Endothelial cell (in vitro differentiated cells): ENCODE results near the gene SNX5. TPM values are rescaled to one million over a fixed set of nuclear protein-coding genes. Genes with fewer than 3 reads are reported as not detected.

Experiments used
- DNase-seq: peaks from one replicate; pipeline ENCODE4 v3.0.0; 2021; ENCODE audit warnings: low spot score
- H3K27ac Mint-ChIP-seq: one replicate; pipeline ENCODE4 v1.8.0; 2021; ENCODE audit warnings: mixed read lengths, inconsistent platforms; ENCODE audit not compliant: unreplicated experiment
- H3K27me3 Mint-ChIP-seq: one replicate; pipeline ENCODE4 v1.8.0; 2021; ENCODE audit warnings: mild to moderate bottlenecking, moderate library complexity, mixed read lengths, inconsistent platforms; ENCODE audit not compliant: unreplicated experiment
- H3K36me3 Mint-ChIP-seq: one replicate; pipeline ENCODE4 v1.8.0; 2021; ENCODE audit warnings: mild to moderate bottlenecking, low read depth, mixed read lengths, inconsistent platforms; ENCODE audit not compliant: unreplicated experiment
- H3K4me1 Mint-ChIP-seq: one replicate; pipeline ENCODE4 v1.8.0; 2021; ENCODE audit warnings: mild to moderate bottlenecking, mixed read lengths, inconsistent platforms; ENCODE audit not compliant: unreplicated experiment
- H3K4me3 Mint-ChIP-seq: one replicate; pipeline ENCODE4 v1.8.0; 2021; ENCODE audit warnings: mild to moderate bottlenecking, mixed read lengths, inconsistent platforms; ENCODE audit not compliant: unreplicated experiment
- H3K9me3 Mint-ChIP-seq: one replicate; pipeline ENCODE4 v1.8.0; 2021; ENCODE audit warnings: mixed read lengths, inconsistent platforms; ENCODE audit not compliant: unreplicated experiment
- total RNA-seq: library from RNA; stranded (reverse); fragmentation: NEBNext Ultra II Directional; extraction: Animal tissue kit (Norgen Biotek cat#: 25700); gene quantifications from one replicate; pipeline ENCODE4 v1.2.1, GENCODE V29; 2021; ENCODE audit not compliant: unreplicated experiment
- TF ChIP-seq, protein P1 (sequence below): fragments of 200-600 bp; sonication (generic); IDR thresholded peaks from one replicate; pipeline ENCODE4 v1.5.0; 2021; ENCODE audit warnings: antibody characterized with exemption; ENCODE audit not compliant: unreplicated experiment

Gene SNX5
- total RNA-seq, 1 donor from 2014 or later, result 61.7 TPM

DNA sequence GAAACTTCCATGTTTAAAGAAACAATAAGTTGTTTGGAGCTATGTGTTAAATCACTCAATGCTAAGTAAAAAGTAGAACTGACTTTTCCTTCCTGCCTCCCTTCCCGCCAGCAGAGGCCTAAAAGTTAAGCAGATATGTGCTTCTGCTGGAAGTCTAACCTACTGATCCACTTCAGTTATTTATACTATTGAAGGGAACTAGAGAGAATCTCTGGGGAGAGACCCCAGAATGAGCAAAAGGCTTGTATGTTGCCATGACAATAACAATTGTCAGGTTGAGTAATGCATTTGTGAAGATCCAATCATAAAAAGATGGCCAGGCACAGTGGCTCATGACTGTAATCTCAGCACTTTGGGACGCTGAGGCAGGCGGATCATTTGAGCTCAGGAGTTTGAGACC lies 25.0 kb upstream of the SNX5 start:
- H3K36me3 Mint-ChIP-seq, result no peaks in the 10 kb centered on the region
- H3K27ac Mint-ChIP-seq, result peak overlapping the region; percentile 24

DNA sequence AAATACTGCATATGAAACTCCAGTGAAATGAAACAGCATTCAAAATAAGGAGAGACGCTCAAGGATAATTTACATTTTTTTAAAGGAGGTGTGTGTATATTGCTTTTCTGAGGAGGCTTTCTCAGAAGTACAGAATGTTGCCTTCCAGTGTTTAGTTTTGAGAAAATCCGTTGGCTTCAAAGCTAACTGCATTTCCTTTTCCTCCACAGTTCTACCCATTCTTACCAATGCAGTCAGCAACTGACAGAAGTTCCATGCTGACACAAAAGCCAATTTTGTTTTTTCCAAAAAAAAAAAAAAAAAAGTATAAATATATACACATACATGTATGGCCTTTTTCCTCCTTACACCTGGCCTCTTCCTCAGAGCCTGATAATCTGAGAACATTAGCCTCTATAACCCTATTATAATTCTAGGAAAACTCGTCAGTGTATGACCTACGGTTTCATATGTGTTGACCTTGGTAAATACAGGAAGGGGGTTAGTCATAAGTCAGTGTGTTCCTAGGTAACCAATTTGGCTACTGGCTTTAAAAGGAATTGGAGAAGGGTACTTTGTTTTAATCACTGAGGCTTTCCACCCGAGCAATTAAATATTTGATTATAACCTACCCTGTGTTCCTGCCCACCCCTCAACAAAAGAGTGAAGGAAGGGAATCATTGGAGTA lies 24.4 kb upstream of the SNX5 start:
- DNase-seq, result no peak
- H3K4me3 Mint-ChIP-seq, result no peak overlapping the region
- H3K36me3 Mint-ChIP-seq, result no peaks in the 10 kb centered on the region
- TF ChIP-seq, protein P1, sequence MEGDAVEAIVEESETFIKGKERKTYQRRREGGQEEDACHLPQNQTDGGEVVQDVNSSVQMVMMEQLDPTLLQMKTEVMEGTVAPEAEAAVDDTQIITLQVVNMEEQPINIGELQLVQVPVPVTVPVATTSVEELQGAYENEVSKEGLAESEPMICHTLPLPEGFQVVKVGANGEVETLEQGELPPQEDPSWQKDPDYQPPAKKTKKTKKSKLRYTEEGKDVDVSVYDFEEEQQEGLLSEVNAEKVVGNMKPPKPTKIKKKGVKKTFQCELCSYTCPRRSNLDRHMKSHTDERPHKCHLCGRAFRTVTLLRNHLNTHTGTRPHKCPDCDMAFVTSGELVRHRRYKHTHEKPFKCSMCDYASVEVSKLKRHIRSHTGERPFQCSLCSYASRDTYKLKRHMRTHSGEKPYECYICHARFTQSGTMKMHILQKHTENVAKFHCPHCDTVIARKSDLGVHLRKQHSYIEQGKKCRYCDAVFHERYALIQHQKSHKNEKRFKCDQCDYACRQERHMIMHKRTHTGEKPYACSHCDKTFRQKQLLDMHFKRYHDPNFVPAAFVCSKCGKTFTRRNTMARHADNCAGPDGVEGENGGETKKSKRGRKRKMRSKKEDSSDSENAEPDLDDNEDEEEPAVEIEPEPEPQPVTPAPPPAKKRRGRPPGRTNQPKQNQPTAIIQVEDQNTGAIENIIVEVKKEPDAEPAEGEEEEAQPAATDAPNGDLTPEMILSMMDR, result no peak
- H3K27ac Mint-ChIP-seq, result peak overlapping the region; percentile 72
- no peaks in the 10 kb centered on the region for H3K27me3 Mint-ChIP-seq
- H3K9me3 Mint-ChIP-seq, result no peaks in the 10 kb centered on the region
- peaks cover 14% of the 10 kb centered on the region for H3K4me1 Mint-ChIP-seq

More for the DNA sequence above, 25.0 kb upstream of the SNX5 start:
- Mint-ChIP-seq H3K9me3 (no peaks in the 10 kb centered on the region), H3K4me3 (no peak overlapping the region), H3K4me1 (peaks cover 18% of the 10 kb centered on the region), H3K27me3 (no peaks in the 10 kb centered on the region)
- no peak for DNase-seq
- TF ChIP-seq, protein P1, result no peak

DNA sequence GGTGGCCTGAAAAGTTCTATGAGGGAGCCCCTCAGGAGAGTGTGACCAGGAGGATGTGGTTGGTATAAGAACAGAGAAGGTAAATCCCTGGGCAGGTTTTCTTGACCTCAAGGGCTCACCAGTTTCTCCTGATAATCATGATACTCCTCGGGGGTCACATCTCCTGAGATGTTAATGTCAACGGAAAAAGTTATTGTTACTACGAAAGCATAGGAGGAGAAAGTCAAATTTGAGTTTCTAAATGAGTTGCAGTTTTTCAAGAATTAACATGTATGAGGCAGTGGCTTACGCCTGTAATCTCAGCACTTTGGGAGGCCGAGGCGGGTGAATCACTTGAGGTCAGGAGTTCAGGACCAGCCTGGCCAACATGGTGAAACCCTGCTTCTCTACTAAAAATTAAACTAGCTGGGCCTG lies 23.6 kb upstream of the SNX5 start:
- no peaks in the 10 kb centered on the region for H3K27me3 Mint-ChIP-seq
- no peak overlapping the region for H3K4me3 Mint-ChIP-seq
- peak overlapping the region; percentile 72 for H3K27ac Mint-ChIP-seq
- H3K9me3 Mint-ChIP-seq, result no peaks in the 10 kb centered on the region
- TF ChIP-seq, protein P1, result no peak
- no peaks in the 10 kb centered on the region for H3K36me3 Mint-ChIP-seq
- peaks cover 9% of the 10 kb centered on the region for H3K4me1 Mint-ChIP-seq
- DNase-seq, result no peak

DNA sequence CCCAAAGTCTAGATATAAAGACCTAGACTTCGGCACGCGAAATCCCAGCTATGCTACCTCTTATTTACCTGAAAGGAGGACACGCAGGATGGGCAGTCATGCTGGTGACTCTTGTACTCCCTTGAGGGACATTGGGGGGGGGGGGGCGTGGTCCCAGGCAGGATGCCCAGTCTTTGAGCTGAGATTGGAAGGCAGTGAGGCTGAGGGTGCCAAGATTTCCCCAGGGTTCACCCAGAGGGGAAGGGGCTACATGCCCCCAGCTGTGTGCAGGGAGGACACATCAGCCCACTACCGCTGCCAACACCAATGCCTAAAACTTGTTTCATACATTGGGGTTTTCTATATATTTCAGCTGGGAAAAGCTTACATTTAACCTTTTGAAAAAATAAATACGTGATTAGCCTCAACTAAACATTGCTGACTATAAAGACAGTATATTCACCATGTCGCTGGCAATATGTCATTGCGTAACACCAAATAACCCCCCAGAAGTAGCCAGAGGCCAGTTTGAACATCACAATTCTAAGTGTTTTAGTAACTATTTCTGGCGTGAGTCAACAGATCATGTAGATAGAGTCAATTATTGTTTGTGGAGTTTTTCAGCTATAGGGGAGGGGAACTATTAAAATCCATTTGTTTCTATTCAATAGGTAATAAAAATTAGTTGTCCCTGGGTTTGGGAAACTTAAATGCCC lies 21.8 kb upstream of the SNX5 start:
- H3K27ac Mint-ChIP-seq, result no peak overlapping the region
- H3K36me3 Mint-ChIP-seq, result no peaks in the 10 kb centered on the region

More for the DNA sequence above, 21.8 kb upstream of the SNX5 start:
- DNase-seq, result no peak
- no peaks in the 10 kb centered on the region for H3K9me3 Mint-ChIP-seq
- H3K4me3 Mint-ChIP-seq, result no peak overlapping the region
- H3K27me3 Mint-ChIP-seq, result no peaks in the 10 kb centered on the region
- H3K4me1 Mint-ChIP-seq, result peaks cover 3% of the 10 kb centered on the region
- TF ChIP-seq, protein P1, result no peak
